ENCODE data around the gene CDH11.

DNA sequence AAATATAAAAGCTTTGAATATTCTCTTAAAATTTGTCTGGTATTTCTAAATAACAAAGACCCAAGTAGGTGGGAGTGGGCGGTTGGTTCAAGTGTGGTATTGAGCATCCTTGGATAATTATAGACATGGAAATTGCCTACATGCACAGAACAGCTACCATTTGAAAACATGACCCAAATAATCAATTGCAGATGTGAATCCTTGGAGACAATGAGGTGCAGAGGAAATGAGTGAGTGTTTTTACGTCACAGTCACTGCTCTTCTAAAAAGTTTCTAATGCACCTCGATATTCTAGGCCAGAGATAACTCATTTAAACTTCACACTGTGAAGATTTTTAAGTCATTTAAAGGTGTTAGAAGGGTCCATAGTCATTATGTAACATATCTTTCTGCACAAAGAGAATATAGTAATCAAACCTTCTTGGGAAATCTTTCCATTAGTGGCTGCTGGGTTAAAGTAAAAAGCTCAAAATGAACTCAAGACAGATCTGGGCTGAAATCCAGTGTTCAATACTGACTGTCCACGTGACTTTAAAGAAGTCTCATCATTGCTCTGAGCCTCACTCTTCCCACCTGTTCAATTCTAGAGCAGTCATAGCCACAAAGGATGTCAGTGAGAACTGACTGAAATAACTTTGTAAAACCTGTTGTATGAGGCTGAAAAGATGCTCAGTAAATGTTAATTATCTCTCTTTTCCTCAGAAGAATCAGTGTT is 144.5 kb downstream of the CDH11 start:
- TF ChIP-seq CTCF (IDR thresholded peaks at IDR 0.05; ENCODE audit: low read length): no peak
- TF ChIP-seq EZH2 (IDR thresholded peaks at IDR 0.05; ENCODE audit: borderline replicate concordance, low read length): no peak
